Common myeloid progenitor, CD34-positive (primary cell): ENCODE results near the gene SPZ1.
"Not testable (repeated sequence)": the region's sequence is repeated elsewhere in the genome, so short reads cannot be mapped to it uniquely, and the experiment has no call there.

Experiments used
- CTCF ChIA-PET: fragments of 350-600 bp; sonication (Branson Sonifier 250); formaldehyde crosslinking; loops from one replicate; lab custom pipeline; 2021; ENCODE audit warnings: antibody characterized with exemption; lab: Charles Lee
- POLR2A ChIA-PET: fragments of 350-600 bp; sonication (Branson Sonifier 250); formaldehyde crosslinking; loops from one replicate; lab custom pipeline; 2021; ENCODE audit warnings: antibody characterized with exemption; lab: Charles Lee
- DNase-seq, 3 donors: peaks; one replicate each; pipeline versions ENCODE4 v3.0.0 to v3.0.0-alpha.2; 2013
- H3K27ac ChIP-seq, 2 experiments: 1 replicate in 1 of 2; 2 replicates in 1 of 2; pipeline ENCODE4 v1.7.0; 2013; ENCODE audit warnings: inconsistent platforms in 2 of 2, low read length in 2 of 2, mild to moderate bottlenecking in 2 of 2, low read depth in 1 of 2, moderate library complexity in 1 of 2; ENCODE audit not compliant: severe bottlenecking in 2 of 2, insufficient read depth in 1 of 2, poor library complexity in 1 of 2
- H3K27me3 ChIP-seq, 5 experiments: replicated peaks in 2 of 5; 1 replicate in 3 of 5; 2 replicates in 2 of 5; pipeline versions ENCODE4 v1.6.1 to v1.7.0; 2013; ENCODE audit warnings: low read length in 4 of 5, mild to moderate bottlenecking in 2 of 5, moderate library complexity in 2 of 5, inconsistent platforms in 1 of 5; ENCODE audit not compliant: insufficient read depth in 5 of 5, control insufficient read depth in 4 of 5
- H3K36me3 ChIP-seq, 4 experiments: 1 replicate in 2 of 4; 2 replicates in 2 of 4; pipeline versions ENCODE4 v1.6.1 to v1.7.0; 2013; ENCODE audit warnings: low read length in 3 of 4, control low read depth in 1 of 4, mild to moderate bottlenecking in 1 of 4; ENCODE audit not compliant: control insufficient read depth in 4 of 4, insufficient read depth in 4 of 4
- H3K4me1 ChIP-seq, 4 experiments: 1 replicate in 3 of 4; 2 replicates in 1 of 4; pipeline versions ENCODE4 v1.6.1 to v1.7.1; 2013; ENCODE audit warnings: low read length in 3 of 4, mild to moderate bottlenecking in 3 of 4, control low read depth in 1 of 4, inconsistent platforms in 1 of 4, moderate library complexity in 1 of 4; ENCODE audit not compliant: control insufficient read depth in 4 of 4, insufficient read depth in 4 of 4; ENCODE audit errors: control extremely low read depth in 1 of 4
- H3K4me3 ChIP-seq, 7 experiments: 1 replicate in 4 of 7; 2 replicates in 3 of 7; pipeline versions ENCODE4 v1.5.1 to v1.7.0; 2013; ENCODE audit warnings: mild to moderate bottlenecking in 7 of 7, low read length in 6 of 7, moderate library complexity in 6 of 7, inconsistent platforms in 2 of 7, low read depth in 2 of 7, control low read depth in 1 of 7; ENCODE audit not compliant: insufficient read depth in 4 of 7, control insufficient read depth in 1 of 7; ENCODE audit errors: extremely low read depth in 1 of 7
- H3K9me3 ChIP-seq, 5 experiments: 1 replicate in 4 of 5; 2 replicates in 1 of 5; pipeline versions ENCODE4 v1.6.1 to v1.7.1; 2013; ENCODE audit warnings: low read length in 4 of 5, mild to moderate bottlenecking in 2 of 5, inconsistent platforms in 1 of 5, low read depth in 1 of 5, moderate library complexity in 1 of 5; ENCODE audit not compliant: control insufficient read depth in 4 of 5, insufficient read depth in 2 of 5; ENCODE audit errors: control extremely low read depth in 1 of 5
- WGBS: methylation state at CpG from one replicate; pipeline ENCODE4 v1.1.5; 2013; ENCODE audit not compliant: insufficient coverage; 5-methylcytosine and 5-hydroxymethylcytosine counted together

The SPZ1 gene

DNA sequence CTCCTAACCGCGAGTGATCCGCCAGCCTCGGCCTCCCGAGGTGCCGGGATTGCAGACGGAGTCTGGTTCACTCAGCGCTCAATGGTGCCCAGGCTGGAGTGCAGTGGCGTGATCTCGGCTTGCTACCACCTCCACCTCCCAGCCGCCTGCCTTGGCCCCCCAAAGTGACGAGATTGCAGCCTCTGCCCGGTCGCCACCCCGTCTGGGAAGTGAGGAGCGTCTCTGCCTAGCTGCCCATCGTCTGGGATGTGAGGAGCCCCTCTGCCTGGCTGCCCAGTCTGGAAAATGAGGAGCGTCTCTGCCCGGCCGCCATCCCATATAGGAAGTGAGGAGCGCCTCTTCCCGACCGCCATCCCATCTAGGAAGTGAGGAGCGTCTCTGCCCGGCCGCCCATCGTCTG lies 19.0 kb upstream of the SPZ1 start:
- H3K4me3 ChIP-seq, H3K9me3 ChIP-seq, H3K27me3 ChIP-seq, POLR2A ChIA-PET, H3K36me3 ChIP-seq, H3K27ac ChIP-seq, CTCF ChIA-PET, H3K4me1 ChIP-seq, DNase-seq: not testable (repeated sequence)
- WGBS, result 92% methylated on average over 4 of the region's 27 CpGs

DNA sequence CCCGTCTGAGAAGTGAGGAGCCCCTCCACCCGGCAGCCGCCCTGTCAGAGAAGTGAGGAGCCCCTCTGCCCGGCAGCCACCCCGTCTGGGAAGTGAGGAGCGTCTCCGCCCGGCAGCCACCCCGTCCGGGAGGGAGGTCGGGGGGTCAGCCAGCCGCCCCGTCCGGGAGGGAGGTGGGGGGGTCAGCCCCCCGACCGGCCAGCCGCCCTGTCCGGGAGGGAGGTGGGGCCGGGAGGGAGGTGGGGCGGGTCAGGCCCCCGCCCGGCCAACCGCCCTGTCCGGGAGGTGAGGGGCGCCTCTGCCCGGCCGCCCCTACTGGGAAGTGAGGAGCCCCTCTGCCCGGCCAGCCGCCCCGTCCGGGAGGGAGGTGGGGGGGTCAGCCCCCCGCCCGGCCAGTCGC lies 18.5 kb upstream of the SPZ1 start:
- CTCF ChIA-PET, H3K4me3 ChIP-seq, POLR2A ChIA-PET, H3K27ac ChIP-seq, H3K4me1 ChIP-seq, DNase-seq, H3K27me3 ChIP-seq, H3K9me3 ChIP-seq, H3K36me3 ChIP-seq: not testable (repeated sequence)
- no CpG with 5 or more reads among the region's 34 CpGs for WGBS

DNA sequence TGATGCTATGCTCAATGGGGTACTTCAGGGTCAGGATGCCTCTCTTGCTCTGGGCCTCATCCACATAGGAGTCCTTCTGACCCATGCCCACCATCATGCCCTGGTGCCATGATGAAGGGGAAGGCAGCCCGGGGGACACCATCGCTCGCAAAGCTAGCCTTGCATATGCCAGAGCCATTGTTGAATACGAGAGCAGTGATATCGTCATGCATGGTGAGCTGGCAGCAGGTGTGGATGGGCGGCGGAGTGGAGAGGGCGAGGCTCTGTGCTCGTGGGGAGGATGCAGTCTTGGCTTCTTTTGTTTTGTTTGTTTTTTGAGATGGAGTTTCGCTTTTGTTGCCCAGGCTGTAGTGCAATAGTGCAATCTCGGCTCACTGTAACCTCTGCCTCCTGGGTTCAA lies 17.2 kb upstream of the SPZ1 start:
- CTCF ChIA-PET, result no interaction called here
- Histone ChIP-seq H3K9me3 (no peaks in the 10 kb centered on the region), H3K36me3 (no peaks in the 10 kb centered on the region), H3K4me1 (no peaks in the 10 kb centered on the region), H3K27ac (no peak overlapping the region), H3K27me3 (peaks cover 0 to 1% (median 0%) of the 10 kb centered on the region in 5 experiments), H3K4me3 (no peak overlapping the region)
- POLR2A ChIA-PET, result no interaction called here
- 98% methylated on average over 10 of the region's 11 CpGs for WGBS
- no peak for DNase-seq

DNA sequence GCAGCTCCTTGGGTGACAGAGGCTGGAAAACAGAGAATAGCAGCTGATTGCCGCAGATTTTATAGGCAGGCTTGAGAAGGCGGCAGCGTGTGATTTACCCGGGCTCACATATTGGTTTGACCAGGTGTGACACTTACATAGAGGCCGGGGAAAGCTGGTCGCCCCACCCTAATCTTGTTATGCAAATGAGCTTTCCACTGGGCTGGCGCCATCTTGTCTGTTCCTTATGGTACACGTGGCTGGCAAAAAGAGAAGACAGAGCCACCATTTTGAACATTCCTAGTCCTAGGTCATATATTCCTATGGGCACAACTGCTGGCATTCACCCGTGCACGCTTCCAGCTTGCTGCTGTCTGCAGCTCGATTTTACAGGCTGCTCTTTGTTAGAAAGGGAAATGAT lies 11.3 kb upstream of the SPZ1 start:
- Histone ChIP-seq H3K9me3 (peaks cover 0 to 7% (median 0%) of the 10 kb centered on the region in 5 experiments), H3K4me1 (no peaks in the 10 kb centered on the region), H3K27me3 (no peaks in the 10 kb centered on the region), H3K27ac (no peak overlapping the region), H3K4me3 (no peak overlapping the region), H3K36me3 (no peaks in the 10 kb centered on the region)
- POLR2A ChIA-PET, result no interaction called here
- 90% methylated on average over 9 of the region's 11 CpGs for WGBS
- CTCF ChIA-PET, result interaction anchor here (0.5 to 5.3 kb wide), 10 partner anchors 11 to 638 kb away, joined by 3 to 68 read pairs (median 4); partner anchors contain the start of gene SPZ1
- no peak for DNase-seq

- 94% methylated on average over 32 of the region's 34 CpGs for WGBS
- peaks cover 0 to 7% (median 0%) of the 10 kb centered on the region in 5 experiments for H3K9me3 ChIP-seq
- H3K27ac ChIP-seq, result no peak overlapping the region
- POLR2A ChIA-PET, result no interaction called here
- H3K27me3 ChIP-seq, result no peaks in the 10 kb centered on the region
- no peak overlapping the region for H3K4me3 ChIP-seq
- H3K4me1 ChIP-seq, result no peaks in the 10 kb centered on the region
- CTCF ChIA-PET, result interaction anchor here (1.2 to 5.3 kb wide), 3 partner anchors 219 to 231 kb away, joined by 3 to 68 read pairs (median 10); no protein-coding TSS in a partner anchor
- no peaks in the 10 kb centered on the region for H3K36me3 ChIP-seq
- no peak for DNase-seq
Measured at GRCh38 chr5:80309871-80310665, 9.7 kb upstream of the SPZ1 start.

- Histone ChIP-seq H3K36me3 (no peaks in the 10 kb centered on the region), H3K4me3 (no peak overlapping the region), H3K4me1 (no peaks in the 10 kb centered on the region), H3K27me3 (no peaks in the 10 kb centered on the region), H3K27ac (no peak overlapping the region), H3K9me3 (peaks cover 0 to 11% (median 0%) of the 10 kb centered on the region in 5 experiments)
- WGBS, result 100% methylated on average over 1 of the region's 1 CpG
- ChIA-PET CTCF (interaction anchor here (1.2 kb wide), 1 partner anchor 31 kb away, joined by 3 read pairs; no protein-coding TSS in a partner anchor), POLR2A (no interaction called here)
- no peak for DNase-seq
Measured at GRCh38 chr5:80315244-80315643, 4.6 kb upstream of the SPZ1 start.

DNA sequence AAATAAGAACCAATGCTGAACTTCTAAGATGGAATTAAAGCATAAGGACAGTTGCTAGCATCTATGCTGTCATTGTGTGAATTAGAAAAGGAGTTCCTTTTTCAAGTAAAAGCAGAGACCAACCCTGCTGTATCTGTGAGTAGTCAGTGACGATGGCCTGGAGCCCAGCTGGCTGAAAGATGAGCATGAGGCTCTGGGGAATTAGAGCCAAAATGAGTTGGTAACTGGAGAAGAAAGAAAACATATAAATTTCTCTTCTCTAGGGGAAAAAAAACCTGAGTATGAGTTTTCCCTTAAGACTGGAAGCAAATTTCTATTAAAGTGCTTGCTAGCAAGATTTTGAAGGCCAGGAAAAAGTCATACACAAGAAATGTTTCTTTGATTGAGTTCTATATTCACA lies 1.6 kb upstream of the SPZ1 start:
- Histone ChIP-seq H3K27ac (no peak overlapping the region), H3K4me3 (no peak overlapping the region), H3K9me3 (peaks cover 0 to 7% (median 2%) of the 10 kb centered on the region in 5 experiments), H3K27me3 (no peaks in the 10 kb centered on the region), H3K4me1 (no peaks in the 10 kb centered on the region), H3K36me3 (no peaks in the 10 kb centered on the region)
- WGBS, result 86% methylated on average over 1 of the region's 1 CpG
- no peak for DNase-seq
- POLR2A ChIA-PET, result no interaction called here
- CTCF ChIA-PET, result interaction anchor here (0.5 to 2.7 kb wide), 4 partner anchors 10 to 1118 kb away, joined by 3 to 8 read pairs (median 3); no protein-coding TSS in a partner anchor
